ENCODE data around the gene SAMD4A.
A peak's percentile ranks its signal among the peaks of the same experiment; 100 is the strongest.

SAMD4A gene

GRCh38 chr14:54632452-54632851 lies 65.5 kb downstream of the SAMD4A start:
- no peak for DNase-seq

GRCh38 chr14:54633076-54633475 lies 66.1 kb downstream of the SAMD4A start:
- no peak for DNase-seq

GRCh38 chr14:54637270-54638134 lies 70.6 kb downstream of the SAMD4A start:
- no peak for DNase-seq

- DNase-seq, result peak; percentile 75
Observed at GRCh38 chr14:54638135-54638446, 71.2 kb downstream of the SAMD4A start.

GRCh38 chr14:54639611-54640010 lies 72.7 kb downstream of the SAMD4A start:
- no peak for DNase-seq

- DNase-seq, result no peak
Observed at GRCh38 chr14:54640506-54640905, 73.6 kb downstream of the SAMD4A start.

- no peak for DNase-seq
Observed at GRCh38 chr14:54642121-54642520, 75.2 kb downstream of the SAMD4A start.

GRCh38 chr14:54642801-54643695 lies 76.1 kb downstream of the SAMD4A start:
- no peak for DNase-seq

GRCh38 chr14:54643696-54644176 lies 76.8 kb downstream of the SAMD4A start:
- DNase-seq, result no peak

- DNase-seq, result no peak
Observed at GRCh38 chr14:54645639-54646038, 78.7 kb downstream of the SAMD4A start.

GRCh38 chr14:54646626-54647025 lies 79.7 kb downstream of the SAMD4A start:
- DNase-seq, result no peak

- DNase-seq, result no peak
Observed at GRCh38 chr14:54647378-54647777, 80.5 kb downstream of the SAMD4A start.

GRCh38 chr14:54649056-54649455 lies 82.1 kb downstream of the SAMD4A start:
- DNase-seq, result no peak

GRCh38 chr14:54650331-54650958 lies 83.5 kb downstream of the SAMD4A start:
- peak; percentile 69 for DNase-seq

- no peak for DNase-seq
Observed at GRCh38 chr14:54650959-54651351, 84.0 kb downstream of the SAMD4A start.

GRCh38 chr14:54651649-54652048 lies 84.7 kb downstream of the SAMD4A start:
- DNase-seq, result no peak

- DNase-seq, result peak; percentile 95
Observed at GRCh38 chr14:54652188-54652587, 85.3 kb downstream of the SAMD4A start.

- peak; percentile 46 for DNase-seq
Observed at GRCh38 chr14:54652605-54653052, 85.7 kb downstream of the SAMD4A start.

- peak; percentile 68 for DNase-seq
Observed at GRCh38 chr14:54653712-54654469, 87.0 kb downstream of the SAMD4A start.

- no peak for DNase-seq
Observed at GRCh38 chr14:54654605-54655004, 87.7 kb downstream of the SAMD4A start.

- DNase-seq, result no peak
Observed at GRCh38 chr14:54658836-54659235, 91.9 kb downstream of the SAMD4A start.

- DNase-seq, result no peak
Observed at GRCh38 chr14:54659365-54659764, 92.4 kb downstream of the SAMD4A start.
